Ovary (tissue), 3 donors: ENCODE data around the gene G6PC1.

Experiments
- CTCF ChIP-seq, 3 donors: fragments of 450-650 bp in 2 of 3; fragments of 200-600 bp in 1 of 3; IDR thresholded peaks; one replicate each; pipeline versions ENCODE4 v1.5.1 to v1.8.0; 2016 to 2022; ENCODE audit warnings: antibody characterized with exemption in 3 of 3, mild to moderate bottlenecking in 1 of 3
- POLR2A ChIP-seq: fragments of 450-650 bp; IDR thresholded peaks from one replicate; pipeline ENCODE4 v1.6.1; 2017; ENCODE audit warnings: antibody characterized with exemption, mild to moderate bottlenecking, moderate library complexity
- donor health status: DM: no; HTN: no; CAD: no.

- TF ChIP-seq CTCF (IDR thresholded peaks at IDR 0.05) (no peak), POLR2A (no peak)
Observed at GRCh38 chr17:42950044-42950783, 49.6 kb downstream of the G6PC1 start.
